GM21717 (cell line): ENCODE measurements around the gene PTPRN2.
"Not testable (repeated sequence)": the region's sequence is repeated elsewhere in the genome, so short reads cannot be mapped to it uniquely, and the experiment has no call there.

ENCODE experiments used
- ATAC-seq: cut with Tn5 transposase; IDR thresholded peaks from one replicate; pipeline ENCODE4 v1.9.1; 2021; ENCODE audit warnings: mild to moderate bottlenecking, moderate library complexity; ENCODE audit not compliant: unreplicated experiment

PTPRN2 gene

GRCh38 chr7:157725312-157725711, 862.3 kb downstream of the PTPRN2 start:
- ATAC-seq, result not testable (repeated sequence)

- no peak for ATAC-seq
Measured at GRCh38 chr7:157723205-157723604, 864.4 kb downstream of the PTPRN2 start.

- ATAC-seq, result no peak
Measured at GRCh38 chr7:157722137-157723060, 865.2 kb downstream of the PTPRN2 start.

- no peak for ATAC-seq
Measured at GRCh38 chr7:157721468-157722136, 866.0 kb downstream of the PTPRN2 start.

GRCh38 chr7:157719705-157720655, 867.6 kb downstream of the PTPRN2 start:
- ATAC-seq, result no peak

- ATAC-seq, result no peak
Measured at GRCh38 chr7:157719008-157719682, 868.5 kb downstream of the PTPRN2 start.

GRCh38 chr7:157718303-157719007, 869.2 kb downstream of the PTPRN2 start:
- ATAC-seq, result no peak

GRCh38 chr7:157717211-157718174, 870.1 kb downstream of the PTPRN2 start:
- no peak for ATAC-seq

GRCh38 chr7:157715938-157716280, 871.7 kb downstream of the PTPRN2 start:
- ATAC-seq, result no peak

GRCh38 chr7:157715071-157715937, 872.3 kb downstream of the PTPRN2 start:
- no peak for ATAC-seq

- no peak for ATAC-seq
Measured at GRCh38 chr7:157714166-157715070, 873.2 kb downstream of the PTPRN2 start.

- ATAC-seq, result no peak
Measured at GRCh38 chr7:157713591-157713990, 874.0 kb downstream of the PTPRN2 start.

- no peak for ATAC-seq
Measured at GRCh38 chr7:157712666-157713235, 874.9 kb downstream of the PTPRN2 start.

- no peak for ATAC-seq
Measured at GRCh38 chr7:157711353-157711888, 876.2 kb downstream of the PTPRN2 start.

- no peak for ATAC-seq
Measured at GRCh38 chr7:157710396-157710795, 877.2 kb downstream of the PTPRN2 start.
